LNCAP (cell line): Measurements from ENCODE around the gene HPS5.

ENCODE experiments used
- TF ChIP-seq, protein P1 (sequence below): fragments of 450-650 bp; IDR thresholded peaks from 2 replicates; pipeline ENCODE4 v1.5.1; 2017; ENCODE audit warnings: mild to moderate bottlenecking

Gene HPS5

DNA sequence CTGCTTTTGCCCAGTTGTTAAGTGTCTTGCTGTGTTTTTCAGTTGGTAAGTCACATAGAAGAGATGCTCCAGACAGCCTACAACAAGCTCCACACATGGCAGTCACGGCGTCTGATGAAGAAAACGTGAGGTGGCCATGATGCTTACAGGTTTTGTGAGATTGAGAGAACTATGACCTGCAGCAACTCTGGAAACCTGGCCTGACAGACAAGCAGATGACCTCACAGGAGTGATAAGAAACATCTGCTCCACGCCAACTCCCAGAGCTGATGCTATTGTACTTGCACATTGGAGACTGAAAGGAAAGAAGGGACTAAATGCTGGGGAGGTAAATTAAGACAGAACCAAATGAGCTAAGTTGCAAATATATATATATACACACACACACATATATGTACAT, 43.8 kb upstream of the HPS5 start:
- TF ChIP-seq, protein P1, sequence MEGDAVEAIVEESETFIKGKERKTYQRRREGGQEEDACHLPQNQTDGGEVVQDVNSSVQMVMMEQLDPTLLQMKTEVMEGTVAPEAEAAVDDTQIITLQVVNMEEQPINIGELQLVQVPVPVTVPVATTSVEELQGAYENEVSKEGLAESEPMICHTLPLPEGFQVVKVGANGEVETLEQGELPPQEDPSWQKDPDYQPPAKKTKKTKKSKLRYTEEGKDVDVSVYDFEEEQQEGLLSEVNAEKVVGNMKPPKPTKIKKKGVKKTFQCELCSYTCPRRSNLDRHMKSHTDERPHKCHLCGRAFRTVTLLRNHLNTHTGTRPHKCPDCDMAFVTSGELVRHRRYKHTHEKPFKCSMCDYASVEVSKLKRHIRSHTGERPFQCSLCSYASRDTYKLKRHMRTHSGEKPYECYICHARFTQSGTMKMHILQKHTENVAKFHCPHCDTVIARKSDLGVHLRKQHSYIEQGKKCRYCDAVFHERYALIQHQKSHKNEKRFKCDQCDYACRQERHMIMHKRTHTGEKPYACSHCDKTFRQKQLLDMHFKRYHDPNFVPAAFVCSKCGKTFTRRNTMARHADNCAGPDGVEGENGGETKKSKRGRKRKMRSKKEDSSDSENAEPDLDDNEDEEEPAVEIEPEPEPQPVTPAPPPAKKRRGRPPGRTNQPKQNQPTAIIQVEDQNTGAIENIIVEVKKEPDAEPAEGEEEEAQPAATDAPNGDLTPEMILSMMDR: no peak

DNA sequence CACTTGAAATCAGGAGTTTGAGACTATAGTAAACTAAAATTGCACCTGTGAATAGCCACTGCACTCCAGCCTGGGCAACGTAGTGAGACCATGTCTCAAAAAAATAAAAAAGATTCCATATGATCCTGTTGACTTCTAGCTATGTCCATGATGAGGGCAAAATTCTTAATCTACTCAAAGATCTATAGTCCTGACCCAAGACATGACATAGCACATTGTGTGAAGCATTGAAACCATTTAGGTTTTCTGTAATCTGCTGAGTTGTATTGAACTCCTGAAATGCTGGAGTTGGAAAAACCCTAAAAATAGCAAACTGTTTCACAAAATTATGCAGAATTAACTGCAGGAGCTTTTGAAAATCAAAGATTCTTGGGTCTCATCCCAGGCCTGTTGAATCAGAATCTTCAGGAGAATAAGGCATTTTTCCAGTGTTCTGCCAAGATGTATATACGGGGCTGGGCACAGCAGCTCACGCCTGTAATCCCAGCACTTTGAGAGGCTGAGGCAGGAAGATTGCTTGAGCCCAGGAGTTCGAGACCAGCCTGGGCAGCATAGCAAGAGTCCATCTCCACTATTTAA, 42.6 kb upstream of the HPS5 start:
- TF ChIP-seq, protein P1: no peak

DNA sequence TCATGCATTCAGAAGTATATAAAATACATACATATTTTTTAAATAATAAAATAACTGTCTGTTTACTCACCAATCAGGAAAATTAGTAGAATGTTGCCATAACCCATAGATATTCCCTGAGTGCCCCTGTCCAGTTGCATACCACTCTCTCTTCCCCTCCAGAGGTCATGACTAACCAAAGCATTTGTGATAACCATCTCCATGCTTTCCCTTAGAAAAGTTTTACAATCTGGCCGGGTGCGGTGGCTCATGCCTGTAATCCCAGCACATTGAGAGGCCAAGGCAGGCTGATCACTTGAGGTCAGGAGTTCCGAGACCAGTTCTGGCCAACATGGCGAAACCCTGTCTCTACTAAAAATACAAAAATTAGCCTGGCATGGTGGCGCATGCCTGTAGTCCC, 39.2 kb upstream of the HPS5 start:
- TF ChIP-seq, protein P1: no peak

DNA sequence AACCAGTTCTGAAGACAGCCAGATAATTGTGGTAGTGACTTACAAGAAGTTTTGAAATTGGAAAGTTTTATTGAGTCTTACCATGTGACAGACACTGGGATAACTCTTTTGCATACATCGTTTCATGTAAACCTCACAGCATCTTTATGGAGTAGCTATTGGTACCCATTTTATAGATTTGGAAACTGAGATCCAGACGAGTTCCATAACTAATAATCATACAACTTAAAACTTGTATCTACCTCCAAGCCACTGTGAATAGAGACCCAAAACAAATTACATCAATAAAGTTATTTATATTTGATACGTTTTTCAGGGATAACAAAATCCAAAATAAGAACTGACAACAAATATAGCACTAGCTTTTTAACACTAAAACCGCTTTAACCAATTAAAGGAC, 36.7 kb upstream of the HPS5 start:
- TF ChIP-seq, protein P1: no peak

DNA sequence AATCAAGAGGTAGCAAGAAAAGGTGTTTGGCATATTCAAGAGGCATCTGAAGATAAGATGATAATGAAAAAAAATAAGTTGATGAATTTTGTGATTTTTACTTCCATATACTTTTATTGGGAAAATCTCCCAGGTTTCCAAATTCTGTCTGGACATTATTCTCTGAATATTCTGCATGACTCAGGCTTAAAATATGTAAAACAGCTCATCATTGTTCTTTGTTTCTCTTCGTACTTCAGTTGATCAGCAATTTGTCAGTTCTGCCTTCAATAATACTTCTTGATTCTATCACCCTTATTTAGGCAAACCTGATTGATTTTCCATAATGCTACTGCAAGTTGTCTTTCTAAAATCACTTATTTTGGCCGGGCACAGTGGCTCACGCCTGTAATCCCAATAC, 30.6 kb upstream of the HPS5 start:
- TF ChIP-seq, protein P1: no peak

DNA sequence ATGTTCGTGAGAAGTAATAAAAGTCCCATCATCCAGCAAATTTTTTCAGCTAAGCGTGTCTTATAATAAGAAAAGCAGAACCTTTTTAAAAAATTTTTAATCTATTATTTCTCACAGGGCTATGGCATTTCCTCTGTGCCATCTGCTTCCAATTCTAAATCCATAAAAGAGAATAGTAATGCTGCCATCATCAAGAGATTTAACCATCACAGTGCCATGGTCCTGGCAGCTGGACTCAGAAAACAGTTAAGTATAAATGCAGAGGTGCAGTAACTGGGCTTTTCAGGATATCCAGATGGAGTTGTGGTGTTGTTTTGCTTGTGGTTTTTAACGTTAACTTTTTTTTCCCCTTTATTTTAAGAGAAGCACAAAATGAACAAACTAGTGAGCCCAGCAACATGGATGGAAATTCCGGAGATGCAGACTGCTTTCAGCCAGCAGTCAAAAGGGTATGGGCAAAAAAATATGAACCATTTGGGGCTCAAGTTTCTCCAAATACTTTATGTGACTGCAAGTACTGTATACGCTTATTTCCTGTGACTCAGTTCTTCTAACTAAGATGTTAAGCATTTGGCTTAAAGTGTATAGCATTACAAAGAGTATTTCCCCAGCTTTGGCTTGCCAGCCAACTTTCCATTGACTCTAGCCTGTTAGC, 25.7 kb upstream of the HPS5 start:
- TF ChIP-seq, protein P1: no peak

DNA sequence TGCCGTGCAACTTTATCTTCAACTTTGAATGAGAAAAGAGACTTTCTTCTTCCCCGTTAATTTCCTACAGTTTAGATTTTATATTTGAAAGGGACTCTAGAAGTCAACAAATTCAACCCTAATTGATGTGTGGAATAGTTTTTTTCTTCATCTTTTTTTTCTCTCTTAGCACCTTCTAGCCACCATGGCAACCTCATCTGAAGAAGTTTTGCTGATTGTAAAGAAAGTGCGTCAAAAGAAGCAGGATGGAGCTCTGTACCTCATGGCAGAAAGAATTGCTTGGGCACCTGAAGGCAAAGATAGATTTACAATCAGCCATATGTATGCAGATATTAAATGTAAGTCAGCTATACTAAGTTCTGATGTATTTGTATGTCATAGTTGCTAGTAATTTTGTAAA, 11.0 kb upstream of the HPS5 start:
- TF ChIP-seq, protein P1: no peak
